Adipocyte (in vitro differentiated cells): Measurements from ENCODE around the gene USP12.

Source experiments
- DNase-seq: peaks from one replicate; pipeline ENCODE4 v3.0.0-alpha.2; 2015; ENCODE audit warnings: low read depth
- H3K27me3 ChIP-seq: replicated peaks from 2 replicates; pipeline ENCODE4 v1.7.0; 2013; ENCODE audit warnings: mild to moderate bottlenecking, low read length, moderate library complexity; ENCODE audit not compliant: control insufficient read depth, insufficient read depth
- H3K36me3 ChIP-seq: 2 replicates; pipeline ENCODE4 v1.7.0; 2013; ENCODE audit warnings: low read length, mild to moderate bottlenecking, moderate library complexity; ENCODE audit not compliant: control insufficient read depth, insufficient read depth, severe bottlenecking
- H3K4me1 ChIP-seq: 2 replicates; pipeline ENCODE4 v1.7.0; 2013; ENCODE audit warnings: mild to moderate bottlenecking, low read length, moderate library complexity; ENCODE audit not compliant: control insufficient read depth, insufficient read depth
- H3K4me3 ChIP-seq: 2 replicates; pipeline ENCODE4 v1.7.0; 2013; ENCODE audit warnings: mild to moderate bottlenecking, low read length, moderate library complexity
- H3K9ac ChIP-seq: 2 replicates; pipeline ENCODE4 v1.7.0; 2013; ENCODE audit warnings: mild to moderate bottlenecking, low read length, moderate library complexity
- H3K9me3 ChIP-seq: 2 replicates; pipeline ENCODE4 v1.7.0; 2013; ENCODE audit warnings: mild to moderate bottlenecking, low read length, moderate library complexity; ENCODE audit not compliant: control insufficient read depth

The USP12 gene

DNA sequence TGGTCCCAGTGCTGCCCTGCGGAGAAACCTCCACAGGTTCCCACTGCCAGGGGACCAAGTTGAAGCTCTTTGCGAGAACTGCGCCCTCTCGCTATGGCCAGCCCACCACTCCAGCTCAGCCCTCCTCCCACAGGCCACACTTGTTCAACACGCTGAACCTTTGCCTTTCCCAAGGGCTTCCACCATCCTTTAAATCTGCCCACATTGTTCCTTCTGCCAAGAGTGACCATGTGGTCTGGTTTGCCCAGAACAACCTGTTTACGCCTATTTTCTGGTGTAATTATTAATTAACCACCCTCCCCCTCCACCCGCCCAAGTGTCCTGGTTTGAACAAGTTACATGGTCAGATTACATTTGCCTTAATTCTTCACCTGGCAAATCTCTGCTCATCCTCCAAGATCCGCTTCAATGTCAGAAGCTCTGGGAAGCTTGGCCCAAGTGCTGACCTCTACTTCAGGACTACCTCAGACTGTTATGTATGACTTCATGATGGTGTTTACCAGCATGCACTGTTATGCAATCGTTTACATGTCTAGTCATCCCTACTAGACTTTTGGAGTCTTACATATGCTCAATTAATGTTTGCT is 12.0 kb upstream of the USP12 start:
- Histone ChIP-seq H3K27me3 (no peaks in the 10 kb centered on the region), H3K4me3 (peak overlapping the region; percentile 57), H3K4me1 (peaks cover 12% of the 10 kb centered on the region), H3K9me3 (no peaks in the 10 kb centered on the region), H3K36me3 (no peaks in the 10 kb centered on the region), H3K9ac (no peak overlapping the region)
- DNase-seq = no peak

DNA sequence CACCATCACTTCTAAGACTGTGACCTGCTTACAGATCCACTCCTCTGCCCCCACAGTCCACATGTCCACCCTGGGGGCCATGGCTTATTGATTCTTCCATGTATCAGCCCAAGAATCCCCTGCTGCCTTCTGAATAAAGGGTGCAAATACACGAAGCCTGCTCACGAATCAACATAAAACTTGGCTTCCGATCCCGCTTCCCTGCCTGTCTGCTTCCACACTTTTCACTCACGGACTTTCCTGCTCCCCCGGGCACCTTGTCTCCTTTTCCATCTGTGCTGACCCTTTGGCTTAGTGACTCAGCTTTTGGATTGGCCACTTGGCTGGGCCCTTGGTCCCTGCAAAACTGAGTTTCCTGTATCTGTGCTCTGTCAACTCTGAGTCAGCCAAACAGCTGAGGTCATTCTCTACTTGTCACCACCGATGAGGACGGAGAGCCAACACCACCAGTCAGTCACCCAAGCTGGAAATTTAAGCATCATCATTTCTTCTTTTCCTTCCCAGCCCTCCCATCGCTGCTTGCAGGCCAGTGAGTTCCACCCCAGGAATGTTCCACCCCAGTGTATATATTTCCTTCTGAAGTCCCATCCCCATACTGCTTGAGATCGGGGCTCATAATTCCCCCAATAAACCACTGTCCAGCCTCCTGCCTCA is 11.4 kb upstream of the USP12 start:
- Histone ChIP-seq H3K4me3 (peak overlapping the region; percentile 57), H3K9me3 (no peaks in the 10 kb centered on the region), H3K9ac (peak overlapping the region; percentile 14), H3K4me1 (peaks cover 12% of the 10 kb centered on the region), H3K27me3 (no peaks in the 10 kb centered on the region), H3K36me3 (no peaks in the 10 kb centered on the region)
- DNase-seq = peak; percentile 72

DNA sequence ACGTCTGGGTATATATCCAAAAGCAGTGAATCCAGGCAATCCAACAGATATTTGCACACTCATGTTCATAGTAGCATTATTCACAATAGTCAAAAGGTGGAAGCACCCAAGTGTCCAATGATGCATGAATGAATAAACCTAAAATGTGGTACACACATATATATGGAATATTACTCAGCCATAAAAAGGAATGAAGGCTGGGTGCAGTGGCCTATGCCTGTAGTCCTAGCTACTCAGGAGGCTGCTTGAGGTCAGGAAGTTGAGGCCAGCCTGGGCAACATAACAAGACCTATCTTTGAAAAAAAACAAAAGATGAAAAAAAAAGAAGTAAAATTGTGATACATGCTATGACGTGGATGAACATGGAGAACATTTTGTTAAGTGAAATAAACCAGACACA is 10.4 kb upstream of the USP12 start:
- Histone ChIP-seq H3K4me1 (peaks cover 12% of the 10 kb centered on the region), H3K27me3 (no peaks in the 10 kb centered on the region), H3K36me3 (no peaks in the 10 kb centered on the region), H3K9ac (no peak overlapping the region), H3K4me3 (no peak overlapping the region), H3K9me3 (no peaks in the 10 kb centered on the region)
- no peak for DNase-seq

DNA sequence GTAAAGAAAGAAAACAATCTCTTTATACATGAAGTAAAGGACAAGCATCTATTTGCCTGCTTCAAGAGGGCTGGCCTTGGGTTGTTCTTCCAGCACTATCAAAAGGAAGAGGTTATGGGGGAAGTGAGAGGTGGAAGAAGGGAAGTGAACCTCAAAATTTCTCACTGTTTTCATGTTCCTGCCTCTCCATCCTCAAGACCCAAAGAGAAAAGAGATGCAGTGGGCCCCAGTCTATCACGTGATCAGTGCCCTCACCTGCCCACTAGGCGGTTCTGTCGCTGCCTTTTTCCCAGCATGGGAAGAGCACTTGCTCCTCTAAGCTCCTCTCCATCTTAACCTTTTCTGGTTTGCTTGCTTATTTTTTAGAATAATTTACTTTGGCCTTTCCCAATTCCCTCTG is 6.2 kb upstream of the USP12 start:
- DNase-seq = no peak
- Histone ChIP-seq H3K9me3 (no peaks in the 10 kb centered on the region), H3K36me3 (no peaks in the 10 kb centered on the region), H3K27me3 (no peaks in the 10 kb centered on the region), H3K9ac (no peak overlapping the region), H3K4me1 (peaks cover 13% of the 10 kb centered on the region), H3K4me3 (no peak overlapping the region)

DNA sequence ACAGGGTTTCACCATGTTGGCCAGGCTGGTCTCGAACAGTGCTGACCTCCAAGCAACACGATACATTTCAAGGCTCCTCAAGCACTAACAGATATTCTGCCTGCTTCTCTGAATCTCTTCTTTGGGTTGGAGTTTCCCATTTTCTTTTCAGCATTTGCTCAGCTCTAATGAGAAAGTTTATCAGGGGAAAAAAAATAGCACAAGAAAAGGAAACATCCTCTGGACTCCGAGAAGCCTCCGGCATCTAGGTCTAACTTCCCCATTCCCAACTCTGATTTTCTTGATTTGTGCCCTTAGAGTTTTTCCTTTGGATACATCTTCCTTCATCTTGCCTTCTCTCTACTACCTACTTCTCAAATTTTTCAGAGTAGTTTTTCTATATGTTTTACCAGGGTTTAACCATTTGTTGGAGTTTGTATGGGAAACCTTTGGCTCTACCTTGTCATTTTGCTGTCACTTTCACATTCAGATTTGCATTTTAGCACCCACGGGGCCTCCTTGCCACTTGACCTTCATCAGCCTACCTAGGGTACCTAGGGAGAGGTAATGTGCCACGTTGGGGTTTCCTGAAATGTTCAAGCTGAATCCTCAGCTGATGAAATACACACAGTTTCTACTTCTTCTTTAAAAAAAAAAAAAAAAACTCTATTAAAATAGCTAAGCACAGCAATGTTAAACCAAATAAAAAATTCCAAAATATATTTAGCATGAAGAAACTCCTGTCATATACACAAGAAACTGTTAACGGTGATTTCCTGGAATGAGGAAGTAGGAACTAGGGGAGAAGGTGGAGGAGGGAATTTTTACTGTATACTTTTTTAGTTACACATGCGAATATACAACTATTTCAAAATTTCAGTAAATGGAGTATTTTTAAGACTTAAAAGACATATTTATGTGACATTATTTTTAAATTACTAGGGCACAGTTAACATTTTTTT is 5.1 kb upstream of the USP12 start:
- Histone ChIP-seq H3K9ac (no peak overlapping the region), H3K4me1 (peaks cover 15% of the 10 kb centered on the region), H3K36me3 (no peaks in the 10 kb centered on the region), H3K9me3 (no peaks in the 10 kb centered on the region), H3K27me3 (no peaks in the 10 kb centered on the region), H3K4me3 (no peak overlapping the region)
- no peak for DNase-seq

DNA sequence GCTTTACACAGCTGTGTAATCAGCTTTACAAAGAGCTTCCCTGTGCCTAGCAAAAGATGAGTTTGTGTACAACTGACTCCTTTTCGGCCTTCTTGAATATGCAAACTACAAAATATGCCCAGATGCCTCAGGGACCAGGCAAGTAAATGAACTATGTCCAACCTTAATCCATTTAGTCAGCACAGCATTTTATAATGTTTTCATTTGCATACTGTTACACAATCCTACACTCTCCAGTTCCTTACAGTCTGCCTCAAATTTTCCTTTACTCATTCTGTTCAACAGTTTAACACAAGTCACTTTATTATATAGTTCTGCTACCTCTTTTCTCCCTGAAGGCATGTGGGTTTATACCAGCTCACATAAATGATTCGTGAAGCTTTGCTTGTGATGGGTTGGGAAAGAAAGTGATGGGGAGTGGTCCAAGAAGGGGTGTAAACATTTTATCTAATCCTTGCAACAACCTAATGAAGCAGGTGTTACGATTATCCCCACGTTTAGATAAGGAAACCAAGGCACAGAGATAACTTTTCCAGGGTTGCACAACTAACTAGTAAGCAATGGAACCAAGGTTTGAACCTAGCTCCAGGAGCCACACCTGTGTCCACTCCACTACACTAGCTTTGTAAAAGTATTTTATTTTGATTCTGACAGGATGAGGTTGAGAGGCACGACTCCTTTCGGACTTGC is 3.3 kb upstream of the USP12 start:
- Histone ChIP-seq H3K4me1 (peaks cover 20% of the 10 kb centered on the region), H3K27me3 (no peaks in the 10 kb centered on the region), H3K9me3 (no peaks in the 10 kb centered on the region), H3K9ac (peak overlapping the region; percentile 54), H3K4me3 (no peak overlapping the region), H3K36me3 (no peaks in the 10 kb centered on the region)
- DNase-seq = peak; percentile 91

DNA sequence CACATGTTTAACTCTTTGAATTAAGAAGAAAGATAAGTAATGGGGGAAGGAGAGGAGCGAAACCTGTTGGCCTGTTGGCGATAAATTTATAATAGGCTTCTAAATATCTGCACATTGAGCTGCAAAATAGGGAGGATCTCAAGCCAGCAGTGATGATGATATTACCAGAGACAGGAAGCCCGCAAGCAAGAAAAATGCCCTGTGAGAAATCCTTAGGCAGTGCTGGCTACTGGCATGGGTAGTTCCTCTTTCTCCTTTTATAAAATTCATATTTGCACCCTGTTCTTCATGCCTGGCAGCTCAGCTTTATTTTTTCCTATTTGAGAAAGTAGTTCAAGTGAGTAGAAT is 858 bp upstream of the USP12 start:
- peak overlapping the region; percentile 84 for H3K4me3 ChIP-seq
- no peaks in the 10 kb centered on the region for H3K27me3 ChIP-seq
- peak overlapping the region; percentile 85 for H3K9ac ChIP-seq
- peaks cover 43% of the 10 kb centered on the region for H3K4me1 ChIP-seq
- H3K36me3 ChIP-seq = no peaks in the 10 kb centered on the region
- H3K9me3 ChIP-seq = no peaks in the 10 kb centered on the region
- peak; percentile 56 for DNase-seq

DNA sequence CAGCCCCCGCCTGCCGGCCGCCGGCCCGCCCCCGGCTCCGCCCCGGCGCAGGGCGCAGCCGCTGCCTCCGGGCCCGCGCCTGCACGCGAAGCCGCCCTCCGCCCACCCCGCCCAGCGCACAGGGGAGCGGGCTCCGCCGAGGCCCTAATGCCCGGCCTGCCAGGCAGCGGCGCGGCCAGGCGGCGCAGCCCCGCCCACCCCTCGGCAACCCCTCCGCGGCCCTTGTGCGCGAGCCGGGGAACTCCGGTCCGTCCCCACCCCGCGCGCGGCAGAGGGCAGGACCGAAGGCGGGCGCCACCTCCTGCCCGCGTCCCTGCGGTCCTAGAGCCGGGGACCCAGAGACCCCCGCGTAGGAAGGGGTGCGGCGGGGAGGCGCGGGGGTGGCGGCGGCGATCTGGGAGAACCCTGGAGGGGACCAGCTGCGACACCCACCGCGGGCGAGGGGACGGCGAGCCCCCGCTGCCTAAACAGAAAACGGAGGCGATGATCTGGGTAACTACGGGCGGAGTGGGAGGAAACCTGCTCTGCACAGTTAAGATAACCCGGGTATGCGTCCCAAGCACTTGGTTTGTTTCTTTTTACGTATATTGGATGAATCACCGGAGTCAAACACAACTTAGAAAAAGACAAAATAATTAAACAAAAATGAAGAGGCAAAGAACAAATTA is 350 bp upstream of the USP12 start:
- Histone ChIP-seq H3K27me3 (no peaks in the 10 kb centered on the region), H3K9ac (peak overlapping the region; percentile 85), H3K4me3 (peak overlapping the region; percentile 84)

DNA sequence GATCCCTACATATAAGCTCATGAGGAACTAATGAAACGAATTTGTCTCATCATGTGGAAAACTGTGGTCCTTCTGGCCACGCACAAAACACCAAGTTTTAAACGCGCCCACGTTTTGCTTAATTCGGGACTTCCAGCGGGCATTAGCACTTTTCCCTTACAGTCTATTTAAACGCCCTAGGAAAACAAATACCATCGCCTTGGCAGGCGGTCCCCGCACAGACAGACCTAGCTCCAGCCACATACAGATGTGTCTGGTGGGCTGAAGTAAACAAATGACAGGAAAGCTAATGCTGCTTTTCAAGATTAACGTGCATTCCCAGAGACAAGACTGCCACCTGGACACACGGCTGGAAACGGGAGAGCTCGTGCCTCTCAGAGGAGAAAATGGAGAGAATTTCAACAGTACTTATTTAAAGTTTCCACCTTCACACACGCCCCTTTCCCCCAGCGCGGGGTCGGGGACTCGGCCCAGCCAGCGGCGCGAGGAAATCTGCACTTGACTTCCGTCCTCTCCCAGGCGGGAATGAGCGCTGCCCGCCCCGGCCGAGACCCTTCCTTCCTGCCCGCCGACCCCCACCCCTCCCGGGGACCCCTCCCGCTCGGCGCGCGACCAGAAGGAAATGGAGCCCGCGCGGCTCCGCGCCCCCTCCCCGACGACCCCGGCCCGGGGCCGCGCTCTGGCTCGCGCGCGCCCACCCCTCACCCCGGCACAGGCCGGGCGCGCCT is 931 bp downstream of the USP12 start:
- Histone ChIP-seq H3K9me3 (no peaks in the 10 kb centered on the region), H3K4me3 (peak overlapping the region; percentile 92), H3K27me3 (no peaks in the 10 kb centered on the region), H3K4me1 (peaks cover 52% of the 10 kb centered on the region), H3K36me3 (no peaks in the 10 kb centered on the region), H3K9ac (peak overlapping the region; percentile 90)
- peak; percentile 86 for DNase-seq

More for the DNA sequence above, 350 bp upstream of the USP12 start:
- Histone ChIP-seq H3K36me3 (no peaks in the 10 kb centered on the region), H3K9me3 (no peaks in the 10 kb centered on the region), H3K4me1 (peaks cover 43% of the 10 kb centered on the region)
- peak; percentile 97 for DNase-seq

DNA sequence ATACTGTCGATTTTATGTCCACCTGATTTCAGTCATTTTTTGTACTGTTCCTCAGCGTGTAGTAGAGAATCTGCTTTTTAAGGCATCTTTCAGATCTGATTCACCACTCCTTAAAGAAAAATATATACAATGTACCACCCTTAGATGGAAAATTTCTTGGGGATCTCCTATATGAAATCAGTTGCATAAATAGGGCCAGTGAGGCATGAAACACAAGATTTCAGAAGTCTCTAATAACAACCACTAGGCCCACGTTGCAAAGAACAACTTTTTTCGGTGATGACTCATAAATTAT is 1.4 kb downstream of the USP12 start:
- Histone ChIP-seq H3K27me3 (no peaks in the 10 kb centered on the region), H3K9ac (peak overlapping the region; percentile 90), H3K4me3 (peak overlapping the region; percentile 92), H3K4me1 (peaks cover 52% of the 10 kb centered on the region), H3K9me3 (no peaks in the 10 kb centered on the region), H3K36me3 (no peaks in the 10 kb centered on the region)
- DNase-seq = no peak
